Measurements from ENCODE around the gene ATP5MC2.

DNA sequence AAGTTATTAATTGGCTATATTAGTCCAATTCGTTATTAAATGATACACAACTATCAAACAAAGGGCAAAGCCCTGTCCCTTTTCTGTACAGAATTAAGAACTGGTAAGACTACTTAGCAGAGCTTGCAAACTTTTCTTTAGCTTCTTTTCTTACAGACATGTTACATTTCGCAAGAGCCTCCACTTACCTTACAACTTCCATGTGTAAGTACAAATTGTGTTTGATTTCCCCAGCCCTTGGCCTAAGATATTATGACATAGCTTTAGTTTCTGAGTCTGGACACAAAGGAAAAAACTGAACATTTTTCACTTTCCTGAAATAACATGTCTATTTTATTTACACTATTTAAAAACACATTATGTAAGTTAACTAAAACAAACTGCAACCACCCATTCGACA lies 51.4 kb downstream of the ATP5MC2 start:
- TF ChIP-seq, protein P1, sequence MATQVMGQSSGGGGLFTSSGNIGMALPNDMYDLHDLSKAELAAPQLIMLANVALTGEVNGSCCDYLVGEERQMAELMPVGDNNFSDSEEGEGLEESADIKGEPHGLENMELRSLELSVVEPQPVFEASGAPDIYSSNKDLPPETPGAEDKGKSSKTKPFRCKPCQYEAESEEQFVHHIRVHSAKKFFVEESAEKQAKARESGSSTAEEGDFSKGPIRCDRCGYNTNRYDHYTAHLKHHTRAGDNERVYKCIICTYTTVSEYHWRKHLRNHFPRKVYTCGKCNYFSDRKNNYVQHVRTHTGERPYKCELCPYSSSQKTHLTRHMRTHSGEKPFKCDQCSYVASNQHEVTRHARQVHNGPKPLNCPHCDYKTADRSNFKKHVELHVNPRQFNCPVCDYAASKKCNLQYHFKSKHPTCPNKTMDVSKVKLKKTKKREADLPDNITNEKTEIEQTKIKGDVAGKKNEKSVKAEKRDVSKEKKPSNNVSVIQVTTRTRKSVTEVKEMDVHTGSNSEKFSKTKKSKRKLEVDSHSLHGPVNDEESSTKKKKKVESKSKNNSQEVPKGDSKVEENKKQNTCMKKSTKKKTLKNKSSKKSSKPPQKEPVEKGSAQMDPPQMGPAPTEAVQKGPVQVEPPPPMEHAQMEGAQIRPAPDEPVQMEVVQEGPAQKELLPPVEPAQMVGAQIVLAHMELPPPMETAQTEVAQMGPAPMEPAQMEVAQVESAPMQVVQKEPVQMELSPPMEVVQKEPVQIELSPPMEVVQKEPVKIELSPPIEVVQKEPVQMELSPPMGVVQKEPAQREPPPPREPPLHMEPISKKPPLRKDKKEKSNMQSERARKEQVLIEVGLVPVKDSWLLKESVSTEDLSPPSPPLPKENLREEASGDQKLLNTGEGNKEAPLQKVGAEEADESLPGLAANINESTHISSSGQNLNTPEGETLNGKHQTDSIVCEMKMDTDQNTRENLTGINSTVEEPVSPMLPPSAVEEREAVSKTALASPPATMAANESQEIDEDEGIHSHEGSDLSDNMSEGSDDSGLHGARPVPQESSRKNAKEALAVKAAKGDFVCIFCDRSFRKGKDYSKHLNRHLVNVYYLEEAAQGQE (IDR thresholded peaks at IDR 0.05; ENCODE audit: borderline replicate concordance), result no peak
- TF ChIP-seq, protein P2, sequence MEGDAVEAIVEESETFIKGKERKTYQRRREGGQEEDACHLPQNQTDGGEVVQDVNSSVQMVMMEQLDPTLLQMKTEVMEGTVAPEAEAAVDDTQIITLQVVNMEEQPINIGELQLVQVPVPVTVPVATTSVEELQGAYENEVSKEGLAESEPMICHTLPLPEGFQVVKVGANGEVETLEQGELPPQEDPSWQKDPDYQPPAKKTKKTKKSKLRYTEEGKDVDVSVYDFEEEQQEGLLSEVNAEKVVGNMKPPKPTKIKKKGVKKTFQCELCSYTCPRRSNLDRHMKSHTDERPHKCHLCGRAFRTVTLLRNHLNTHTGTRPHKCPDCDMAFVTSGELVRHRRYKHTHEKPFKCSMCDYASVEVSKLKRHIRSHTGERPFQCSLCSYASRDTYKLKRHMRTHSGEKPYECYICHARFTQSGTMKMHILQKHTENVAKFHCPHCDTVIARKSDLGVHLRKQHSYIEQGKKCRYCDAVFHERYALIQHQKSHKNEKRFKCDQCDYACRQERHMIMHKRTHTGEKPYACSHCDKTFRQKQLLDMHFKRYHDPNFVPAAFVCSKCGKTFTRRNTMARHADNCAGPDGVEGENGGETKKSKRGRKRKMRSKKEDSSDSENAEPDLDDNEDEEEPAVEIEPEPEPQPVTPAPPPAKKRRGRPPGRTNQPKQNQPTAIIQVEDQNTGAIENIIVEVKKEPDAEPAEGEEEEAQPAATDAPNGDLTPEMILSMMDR (IDR thresholded peaks at IDR 0.05; ENCODE audit: poor library complexity, severe bottlenecking), result no peak
- TF ChIP-seq EP300 (conservative IDR thresholded peaks at IDR 0.05; ENCODE audit: poor library complexity, severe bottlenecking) (no peak), POLR2AphosphoS5 (IDR thresholded peaks at IDR 0.05) (no peak), MXI1 (conservative IDR thresholded peaks at IDR 0.05; ENCODE audit: poor library complexity, severe bottlenecking) (no peak), SMC3 (conservative IDR thresholded peaks at IDR 0.05; ENCODE audit: poor library complexity) (no peak), EZH2 (IDR thresholded peaks at IDR 0.05; ENCODE audit: borderline replicate concordance, insufficient read depth, low read length, poor library complexity, severe bottlenecking) (no peak)

Measured in neural cell (in vitro differentiated cells).